K562 (cell line): Measurements from ENCODE around the gene TRMT2A. TPM values are rescaled to one million over a fixed set of nuclear protein-coding genes. Genes with fewer than 3 reads are reported as not detected.

ENCODE experiments used
- ARID2 ChIP-seq: fragments of 450-650 bp; IDR thresholded peaks from 2 replicates; pipeline ENCODE4 v1.6.1; 2017; ENCODE audit warnings: antibody characterized with exemption, mild to moderate bottlenecking
- CTCF ChIP-seq, 3 experiments: IDR thresholded peaks in 2 of 3; conservative IDR thresholded peaks in 1 of 3; 2 replicates each; pipeline ENCODE4 v1.5.1; 2011 to 2012; ENCODE audit warnings: low read length in 3 of 3, mild to moderate bottlenecking in 3 of 3, control low read depth in 2 of 3, improper control_type of control experiment in 1 of 3, inconsistent platforms in 1 of 3, low read depth in 1 of 3, mixed read lengths in 1 of 3, moderate library complexity in 1 of 3; ENCODE audit not compliant: insufficient read depth in 2 of 3
- FUS ChIP-seq: fragments of 200-400 bp; formaldehyde crosslinking; optimal IDR thresholded peaks from 2 replicates; pipeline ENCODE3; 2017; ENCODE audit warnings: low read depth, low read length
- KDM5B ChIP-seq: fragments of 200-600 bp; sonication (generic); IDR thresholded peaks from 2 replicates; pipeline ENCODE4 v1.6.1; 2012; ENCODE audit warnings: low read depth, mild to moderate bottlenecking, moderate library complexity, low read length, control low read depth, inconsistent platforms; ENCODE audit not compliant: insufficient replicate concordance
- NR2F6 ChIP-seq: fragments of 450-650 bp; formaldehyde crosslinking; IDR thresholded peaks from 2 replicates; pipeline ENCODE4 v1.4.0; 2020; ENCODE audit warnings: mild to moderate bottlenecking
- PHF8 ChIP-seq: fragments of 200-600 bp; sonication (generic); IDR thresholded peaks from 2 replicates; pipeline ENCODE4 v1.6.1; 2012; ENCODE audit warnings: mixed run types, mild to moderate bottlenecking, inconsistent platforms, low read length, moderate library complexity, borderline replicate concordance
- POLR2A ChIP-seq: fragments of 450-650 bp; conservative IDR thresholded peaks from 2 replicates; pipeline ENCODE4 v1.6.1; 2016
- RBFOX2 ChIP-seq: fragments of 200-400 bp; formaldehyde crosslinking; IDR thresholded peaks from 2 replicates; pipeline ENCODE4 v1.6.1; 2017; ENCODE audit warnings: low read depth, mild to moderate bottlenecking, low read length, moderate library complexity
- SMARCA5 ChIP-seq: fragments of 450-650 bp; IDR thresholded peaks from 2 replicates; pipeline ENCODE4 v1.6.1; 2016
- TRIM25 ChIP-seq: fragments of 450-650 bp; IDR thresholded peaks from 2 replicates; pipeline ENCODE4 v1.7.0; 2016; ENCODE audit warnings: borderline replicate concordance
- ZKSCAN3 ChIP-seq: fragments of 250-450 bp; sonication (Bioruptor Pico); IDR thresholded peaks from 2 replicates; pipeline ENCODE4 v1.4.0; 2020
- ZNF133 ChIP-seq: fragments of 250-450 bp; sonication (Bioruptor Pico); IDR thresholded peaks from 2 replicates; pipeline ENCODE4 v1.4.0; 2020; ENCODE audit warnings: mild to moderate bottlenecking
- ZNF184 ChIP-seq: sonication (generic); formaldehyde crosslinking; IDR thresholded peaks from 2 replicates; pipeline ENCODE4 v1.5.0; 2020; ENCODE audit warnings: missing genetic modification reagents
- ZNF253 ChIP-seq: fragments of 250-450 bp; sonication (Bioruptor Pico); conservative IDR thresholded peaks from 2 replicates; pipeline ENCODE4 v1.6.1; 2021; ENCODE audit warnings: mild to moderate bottlenecking
- ZNF316 ChIP-seq: fragments of 450-650 bp; IDR thresholded peaks from 2 replicates; pipeline ENCODE4 v1.6.1; 2016
- ZNF436 ChIP-seq: fragments of 250-450, 450-650 bp; sonication (Bioruptor Pico); formaldehyde crosslinking; IDR thresholded peaks from 2 replicates; pipeline ENCODE4 v1.7.0; 2020; ENCODE audit warnings: mild to moderate bottlenecking
- ZNF449 ChIP-seq: fragments of 250-450 bp; sonication (Bioruptor Pico); IDR thresholded peaks from 2 replicates; pipeline ENCODE4 v1.8.0; 2022; ENCODE audit warnings: moderate library complexity, mild to moderate bottlenecking, inconsistent platforms
- ZNF57 ChIP-seq: fragments of 450-650 bp; formaldehyde crosslinking; IDR thresholded peaks from 2 replicates; pipeline ENCODE4 v1.4.0; 2020; ENCODE audit warnings: mild to moderate bottlenecking, moderate library complexity
- ZNF695 ChIP-seq: fragments of 450-650 bp; formaldehyde crosslinking; IDR thresholded peaks from 2 replicates; pipeline ENCODE4 v1.4.0; 2020; ENCODE audit warnings: mild to moderate bottlenecking, moderate library complexity
- polyA plus RNA-seq, 8 experiments: library from polyadenylated mRNA; depleted of rRNA in 4 of 8; stranded (reverse) in 5 of 8; unstranded in 3 of 8; fragments of >200 nt; fragmentation: Nextera tagmentation in 2 of 8; fragmentation: Illumina TruSeq in 1 of 8; extraction: Ambion mirVana in 2 of 8; extraction: Trizol in 1 of 8; gene quantifications; 2 replicates each; pipeline versions ENCODE4 v1.2.1 to v1.2.3, GENCODE V29; 2011 to 2014; ENCODE audit warnings: inconsistent platforms in 1 of 8, missing spikeins in 1 of 8
- total RNA-seq, 7 experiments: library from RNA; depleted of rRNA in 6 of 7; stranded (reverse); fragments of >200 nt in 6 of 7; fragmentation: Illumina TruSeq in 2 of 7; extraction: Trizol in 2 of 7; gene quantifications; 2 replicates each; pipeline versions ENCODE4 v1.2.1 to v1.2.3, GENCODE V29; 2011 to 2021; ENCODE audit warnings: low replicate concordance in 1 of 7
- TF ChIP-seq, protein P1 (sequence below), 2 experiments: fragments of 450-650 bp; IDR thresholded peaks; 2 replicates each; pipeline ENCODE4 v1.6.1; 2016
- TF ChIP-seq, protein P2 (sequence below): fragments of 450-650 bp; formaldehyde crosslinking; IDR thresholded peaks from 2 replicates; pipeline ENCODE4 v1.4.0; 2020; ENCODE audit warnings: mild to moderate bottlenecking

TRMT2A gene
- total and polyA plus RNA-seq, 9 of the 15 experiments (the other 6 are each of a cell fraction or from before 2014, with no cell fraction given), result 1.6 to 265 (median 140) TPM

- 0 out of 2 replicates have a peak, but pooled peaks have one; percentile 1 for TF ChIP-seq ZNF316
- no peak for TF ChIP-seq FUS
- peak; percentile 70; the same call in 1 of the 2 replicates for TF ChIP-seq PHF8
- TF ChIP-seq ZNF184 (CRISPR knock-in tag), result no peak
- 0 out of 2 replicates have a peak, but pooled peaks have one; percentile 1 for TF ChIP-seq POLR2A
- peak; percentile 22; the same call in 1 of the 2 replicates for TF ChIP-seq RBFOX2
- TF ChIP-seq, protein P1, sequence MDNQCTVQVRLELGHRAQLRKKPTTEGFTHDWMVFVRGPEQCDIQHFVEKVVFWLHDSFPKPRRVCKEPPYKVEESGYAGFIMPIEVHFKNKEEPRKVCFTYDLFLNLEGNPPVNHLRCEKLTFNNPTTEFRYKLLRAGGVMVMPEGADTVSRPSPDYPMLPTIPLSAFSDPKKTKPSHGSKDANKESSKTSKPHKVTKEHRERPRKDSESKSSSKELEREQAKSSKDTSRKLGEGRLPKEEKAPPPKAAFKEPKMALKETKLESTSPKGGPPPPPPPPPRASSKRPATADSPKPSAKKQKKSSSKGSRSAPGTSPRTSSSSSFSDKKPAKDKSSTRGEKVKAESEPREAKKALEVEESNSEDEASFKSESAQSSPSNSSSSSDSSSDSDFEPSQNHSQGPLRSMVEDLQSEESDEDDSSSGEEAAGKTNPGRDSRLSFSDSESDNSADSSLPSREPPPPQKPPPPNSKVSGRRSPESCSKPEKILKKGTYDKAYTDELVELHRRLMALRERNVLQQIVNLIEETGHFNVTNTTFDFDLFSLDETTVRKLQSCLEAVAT (IDR thresholded peaks at IDR 0.05), result no peak
- TF ChIP-seq ZNF449 (CRISPR knock-in tag), result 0 out of 2 replicates have a peak, but pooled peaks have one; percentile 57
- TF ChIP-seq ZNF695 (CRISPR knock-in tag), result 0 out of 2 replicates have a peak, but pooled peaks have one; percentile 81
- TF ChIP-seq, protein P2, sequence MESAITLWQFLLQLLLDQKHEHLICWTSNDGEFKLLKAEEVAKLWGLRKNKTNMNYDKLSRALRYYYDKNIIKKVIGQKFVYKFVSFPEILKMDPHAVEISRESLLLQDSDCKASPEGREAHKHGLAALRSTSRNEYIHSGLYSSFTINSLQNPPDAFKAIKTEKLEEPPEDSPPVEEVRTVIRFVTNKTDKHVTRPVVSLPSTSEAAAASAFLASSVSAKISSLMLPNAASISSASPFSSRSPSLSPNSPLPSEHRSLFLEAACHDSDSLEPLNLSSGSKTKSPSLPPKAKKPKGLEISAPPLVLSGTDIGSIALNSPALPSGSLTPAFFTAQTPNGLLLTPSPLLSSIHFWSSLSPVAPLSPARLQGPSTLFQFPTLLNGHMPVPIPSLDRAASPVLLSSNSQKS (CRISPR knock-in tag), result 0 out of 2 replicates have a peak, but pooled peaks have one; percentile 70
- peak; percentile 43; the same call in 1 of the 2 replicates for TF ChIP-seq NR2F6 (CRISPR knock-in tag)
- no peak; the same call in none of the 2 replicates for TF ChIP-seq TRIM25
- TF ChIP-seq KDM5B, result peak; percentile 28
- TF ChIP-seq ZKSCAN3 (CRISPR knock-in tag), result no peak
- peak; percentile 95 for TF ChIP-seq SMARCA5
- TF ChIP-seq ZNF57 (CRISPR knock-in tag), result peak; percentile 64; the same call in 1 of the 2 replicates
- TF ChIP-seq ZNF133 (CRISPR knock-in tag), result 0 out of 2 replicates have a peak, but pooled peaks have one; percentile 70
- peak; percentile 40; the same call in 1 of the 2 replicates for TF ChIP-seq ZNF436 (CRISPR knock-in tag)
- TF ChIP-seq ZNF253 (CRISPR knock-in tag), result no peak
- peak in 1 of 3 experiments; percentile 23; a peak in 3 of 6 replicates for TF ChIP-seq CTCF (IDR thresholded peaks at IDR 0.05 in 2 of 3, conservative IDR thresholded peaks at IDR 0.05 in 1 of 3; ENCODE audit: insufficient read depth in 2 of 3, low read depth in 1 of 3, low read length in 3 of 3)
- peak; percentile 84 for TF ChIP-seq ARID2
These were observed 563 bp downstream of the TRMT2A start (continued) for GRCh38 chr22:20116376-20116950.
